Esophagus squamous epithelium (tissue), 5 donors: ENCODE results near the gene PSMB7. TPM values are rescaled to one million over a fixed set of nuclear protein-coding genes. Genes with fewer than 3 reads are reported as not detected.

Experiments
- DNase-seq: peaks from one replicate; lab custom pipeline; 2025; lab: John Stamatoyannopoulos, UW
- H3K27ac ChIP-seq, 4 donors: fragments of 200-600 bp; sonication (generic); one replicate each; pipeline ENCODE4 v1.5.1; 2016 to 2019; ENCODE audit warnings: mild to moderate bottlenecking in 1 of 4
- H3K27me3 ChIP-seq, 4 donors: fragments of 200-600 bp; sonication (generic); 1 replicate in 3 of 4; 2 replicates in 1 of 4; pipeline versions ENCODE4 v1.5.1 to v1.6.0; 2017 to 2021; ENCODE audit warnings: antibody characterized with exemption in 1 of 4
- H3K36me3 ChIP-seq, 3 donors: fragments of 200-600 bp; sonication (generic); one replicate each; pipeline ENCODE4 v1.5.1; 2016 to 2019
- H3K4me1 ChIP-seq, 3 donors: fragments of 200-600 bp; sonication (generic); one replicate each; pipeline ENCODE4 v1.5.1; 2017 to 2019
- H3K4me3 ChIP-seq, 4 donors: fragments of 200-600 bp; sonication (generic); 1 replicate in 3 of 4; 2 replicates in 1 of 4; pipeline ENCODE4 v1.5.1; 2016 to 2019; ENCODE audit warnings: mild to moderate bottlenecking in 2 of 4, moderate library complexity in 1 of 4
- H3K9me3 ChIP-seq, 3 donors: fragments of 200-600 bp; sonication (generic); one replicate each; pipeline ENCODE4 v1.5.1; 2016 to 2019
- CTCF ChIP-seq, 6 experiments: fragments of 450-650 bp in 4 of 6; fragments of 200-600 bp in 2 of 6; sonication (generic) in 2 of 6; IDR thresholded peaks; one replicate each; pipeline ENCODE4 v1.5.1; 2016 to 2019; ENCODE audit warnings: antibody characterized with exemption in 6 of 6, mild to moderate bottlenecking in 4 of 6, moderate library complexity in 4 of 6
- POLR2A ChIP-seq, 4 donors: fragments of 450-650 bp; IDR thresholded peaks; one replicate each; pipeline ENCODE4 v1.6.1; 2017; ENCODE audit warnings: antibody characterized with exemption in 4 of 4, mild to moderate bottlenecking in 4 of 4, moderate library complexity in 3 of 4
- WGBS, 2 donors: methylation state at CpG; one replicate each; pipeline ENCODE4 v1.1.5; 2018; 5-methylcytosine and 5-hydroxymethylcytosine counted together
- intact Hi-C: fragments of 100-400 bp; cut with DNase I; formaldehyde crosslinking; loops from one replicate; pipeline ENCODE4 v1.15.0; 2022
- total RNA-seq, 4 donors: library from RNA; depleted of rRNA; stranded (reverse); fragments of >200 nt; gene quantifications; one replicate each; pipeline ENCODE4 v1.1.0, GENCODE V29; 2016
- donor health status: DM: yes; HTN: yes; CAD: no.

Gene PSMB7
- total RNA-seq, 4 donors from 2014 or later: 114 to 229 (median 170) TPM

- TF ChIP-seq CTCF (IDR thresholded peaks at IDR 0.05) (no peak), POLR2A (IDR thresholded peaks at IDR 0.05) (no peak)
- Histone ChIP-seq H3K9me3 (no peaks in the 10 kb centered on the region), H3K27ac (no peak overlapping the region), H3K4me1 (peaks cover 0 to 12% (median 0%) of the 10 kb centered on the region in 3 donors), H3K4me3 (no peak overlapping the region), H3K36me3 (peaks cover 0 to 61% (median 1%) of the 10 kb centered on the region in 3 donors), H3K27me3 (no peaks in the 10 kb centered on the region)
- DNase-seq: no peak
- 96 to 100% methylated on average over 3 to 5 of the region's 5 CpGs for WGBS, 2 donors
- intact Hi-C loops: no loop called here
These were observed 104.0 kb downstream of the PSMB7 start for GRCh38 chr9:124311283-124311682.

GRCh38 chr9:124309667-124310084 is 105.6 kb downstream of the PSMB7 start:
- Histone ChIP-seq H3K27me3 (no peaks in the 10 kb centered on the region), H3K4me1 (peaks cover 0 to 18% (median 0%) of the 10 kb centered on the region in 3 donors), H3K27ac (peak overlapping the region in 2 of 4 donors; percentile 3 to 32), H3K4me3 (no peak overlapping the region), H3K9me3 (no peaks in the 10 kb centered on the region), H3K36me3 (peaks cover 0 to 45% (median 0%) of the 10 kb centered on the region in 3 donors)
- intact Hi-C loops: no loop called here
- 56 to 82% methylated on average over 6 to 13 of the region's 15 CpGs for WGBS, 2 donors
- no peak for TF ChIP-seq CTCF (IDR thresholded peaks at IDR 0.05)
- no peak for TF ChIP-seq POLR2A (IDR thresholded peaks at IDR 0.05)
- DNase-seq: no peak

- no peak overlapping the region for H3K4me3 ChIP-seq
- TF ChIP-seq CTCF (IDR thresholded peaks at IDR 0.05) (no peak), POLR2A (IDR thresholded peaks at IDR 0.05) (no peak)
- H3K4me1 ChIP-seq: peaks cover 0 to 18% (median 0%) of the 10 kb centered on the region in 3 donors
- no peaks in the 10 kb centered on the region for H3K27me3 ChIP-seq
- peak overlapping the region in 1 of 4 donors; percentile 40 for H3K27ac ChIP-seq
- WGBS, 2 donors: 96 to 97% methylated on average over 9 to 14 of the region's 21 CpGs
- no peak for DNase-seq
- H3K36me3 ChIP-seq: peaks cover 0 to 44% (median 0%) of the 10 kb centered on the region in 3 donors
- intact Hi-C loops: no loop called here
- no peaks in the 10 kb centered on the region for H3K9me3 ChIP-seq
These were observed 106.4 kb downstream of the PSMB7 start for GRCh38 chr9:124308606-124309491.

- no peaks in the 10 kb centered on the region for H3K27me3 ChIP-seq
- no peak overlapping the region for H3K4me3 ChIP-seq
- TF ChIP-seq POLR2A (IDR thresholded peaks at IDR 0.05): no peak
- no peak for TF ChIP-seq CTCF (IDR thresholded peaks at IDR 0.05)
- 85 to 97% methylated on average over 7 to 17 of the region's 24 CpGs for WGBS, 2 donors
- H3K27ac ChIP-seq: no peak overlapping the region
- peaks cover 0 to 44% (median 4%) of the 10 kb centered on the region in 3 donors for H3K36me3 ChIP-seq
- intact Hi-C loops: no loop called here
- DNase-seq: no peak
- H3K4me1 ChIP-seq: peaks cover 0 to 18% (median 0%) of the 10 kb centered on the region in 3 donors
- no peaks in the 10 kb centered on the region for H3K9me3 ChIP-seq
These were observed 107.7 kb downstream of the PSMB7 start for GRCh38 chr9:124307379-124308030.
